SK-MEL-5 (cell line): ENCODE data around the gene ITPR2. TPM values are rescaled to one million over a fixed set of nuclear protein-coding genes. Genes with fewer than 3 reads are reported as not detected.

Experiments used
- DNase-seq: peaks from one replicate; pipeline ENCODE4 v3.0.0-alpha.2; 2016; ENCODE audit warnings: low read depth, low spot score
- in situ Hi-C: cut with HindIII; loops from 2 replicates; pipeline ENCODE4 v1.10.0; 2016; ENCODE audit warnings: low sequenced_read_pairs, high pct_unique_total_duplicates, low pct_unique_long_range_greater_than_20kb
- total RNA-seq: library from RNA; depleted of rRNA; stranded (reverse); fragments of >200 nt; shearing (Covaris generic); gene quantifications from 2 replicates; pipeline ENCODE4 v1.2.3, GENCODE V29; 2014

ITPR2 gene
- total RNA-seq, 1 experiment from 2014 or later: 21.3 TPM

GRCh38 chr12:26750531-26751175 is 82.3 kb downstream of the ITPR2 start:
- no peak for DNase-seq
- in situ Hi-C loops: no loop called here

- in situ Hi-C loops: no loop called here
- DNase-seq: no peak
Observed at GRCh38 chr12:26749781-26750180, 83.2 kb downstream of the ITPR2 start.

- in situ Hi-C loops: no loop called here
- DNase-seq: no peak
Observed at GRCh38 chr12:26748741-26749431, 84.1 kb downstream of the ITPR2 start.

GRCh38 chr12:26748412-26748740 is 84.6 kb downstream of the ITPR2 start:
- no peak for DNase-seq

GRCh38 chr12:26746121-26746714 is 86.8 kb downstream of the ITPR2 start:
- DNase-seq: no peak
- in situ Hi-C loops: no loop called here

More at GRCh38 chr12:26748412-26748740, 84.6 kb downstream of the ITPR2 start:
- in situ Hi-C loops: no loop called here

GRCh38 chr12:26744697-26745440 is 88.1 kb downstream of the ITPR2 start:
- no peak for DNase-seq
- in situ Hi-C loops: no loop called here

- no peak for DNase-seq
- in situ Hi-C loops: no loop called here
Observed at GRCh38 chr12:26744042-26744626, 88.9 kb downstream of the ITPR2 start.

- DNase-seq: no peak
- in situ Hi-C loops: no loop called here
Observed at GRCh38 chr12:26741584-26742227, 91.3 kb downstream of the ITPR2 start.

- in situ Hi-C loops: no loop called here
- DNase-seq: no peak
Observed at GRCh38 chr12:26740991-26741390, 92.0 kb downstream of the ITPR2 start.

- in situ Hi-C loops: no loop called here
Observed at GRCh38 chr12:26740348-26740747, 92.6 kb downstream of the ITPR2 start.

GRCh38 chr12:26737487-26738030 is 95.4 kb downstream of the ITPR2 start:
- in situ Hi-C loops: no loop called here
- DNase-seq: no peak

More at GRCh38 chr12:26740348-26740747, 92.6 kb downstream of the ITPR2 start:
- no peak for DNase-seq

GRCh38 chr12:26736563-26737486 is 96.2 kb downstream of the ITPR2 start:
- in situ Hi-C loops: no loop called here
- no peak for DNase-seq

- DNase-seq: no peak
- in situ Hi-C loops: no loop called here
Observed at GRCh38 chr12:26735249-26735639, 97.8 kb downstream of the ITPR2 start.

GRCh38 chr12:26734510-26735248 is 98.3 kb downstream of the ITPR2 start:
- DNase-seq: no peak
- in situ Hi-C loops: no loop called here

GRCh38 chr12:26732005-26732908 is 100.7 kb downstream of the ITPR2 start:
- in situ Hi-C loops: no loop called here

More at GRCh38 chr12:26732005-26732908, 100.7 kb downstream of the ITPR2 start:
- DNase-seq: no peak
